HepG2 (cell line): ENCODE measurements around the gene MAB21L4. TPM values are rescaled to one million over a fixed set of nuclear protein-coding genes. Genes with fewer than 3 reads are reported as not detected.

Experiments used
- BRD4 ChIP-seq: sonication (generic); formaldehyde crosslinking; IDR thresholded peaks from 2 replicates; pipeline ENCODE4 v1.4.0; 2020; ENCODE audit warnings: missing genetic modification reagents
- CTCF ChIP-seq: sonication (generic); formaldehyde crosslinking; IDR thresholded peaks from 2 replicates; pipeline ENCODE4 v1.5.0; 2020; ENCODE audit warnings: mild to moderate bottlenecking, missing genetic modification reagents, moderate library complexity
- FIP1L1 ChIP-seq: fragments of 200-400 bp; formaldehyde crosslinking; IDR thresholded peaks from 2 replicates; pipeline ENCODE4 v1.6.1; 2018; ENCODE audit warnings: low read depth, mild to moderate bottlenecking, low read length, moderate library complexity, borderline replicate concordance; ENCODE audit not compliant: insufficient read depth
- GATAD2A ChIP-seq: IDR thresholded peaks from 2 replicates; pipeline ENCODE4 v1.6.1; 2016
- HINFP ChIP-seq: sonication (generic); formaldehyde crosslinking; IDR thresholded peaks from 2 replicates; pipeline ENCODE4 v1.4.0; 2020; ENCODE audit warnings: low read depth, mild to moderate bottlenecking, missing genetic modification reagents
- MEIS1 ChIP-seq: sonication (generic); formaldehyde crosslinking; IDR thresholded peaks from 2 replicates; pipeline ENCODE4 v1.9.0; 2021; ENCODE audit warnings: mild to moderate bottlenecking, missing genetic modification reagents, moderate library complexity, borderline replicate concordance
- SETDB1 ChIP-seq: sonication (generic); formaldehyde crosslinking; IDR thresholded peaks from 2 replicates; pipeline ENCODE4 v1.5.1; 2020; ENCODE audit warnings: missing genetic modification reagents, mild to moderate bottlenecking, borderline replicate concordance
- TFDP1 ChIP-seq: IDR thresholded peaks from 2 replicates; pipeline ENCODE4 v1.6.1; 2016; ENCODE audit warnings: missing compliant biosample characterization, missing genetic modification reagents, borderline replicate concordance
- ZNF143 ChIP-seq: sonication (generic); formaldehyde crosslinking; IDR thresholded peaks from 2 replicates; pipeline ENCODE4 v1.4.0; 2020; ENCODE audit warnings: missing genetic modification reagents
- ZNF251 ChIP-seq: sonication (generic); formaldehyde crosslinking; IDR thresholded peaks from 2 replicates; pipeline ENCODE4 v1.9.0; 2021; ENCODE audit warnings: mild to moderate bottlenecking, missing genetic modification reagents
- ZNF318 ChIP-seq: sonication (generic); formaldehyde crosslinking; IDR thresholded peaks from 2 replicates; pipeline ENCODE4 v1.4.0; 2020; ENCODE audit warnings: mild to moderate bottlenecking, missing genetic modification reagents
- ZNF362 ChIP-seq: sonication (generic); formaldehyde crosslinking; IDR thresholded peaks from 2 replicates; pipeline ENCODE4 v1.4.0; 2020; ENCODE audit warnings: missing genetic modification reagents, mild to moderate bottlenecking, borderline replicate concordance
- ZZZ3 ChIP-seq: sonication (generic); formaldehyde crosslinking; IDR thresholded peaks from 2 replicates; pipeline ENCODE4 v1.4.0; 2020; ENCODE audit warnings: missing genetic modification reagents, mild to moderate bottlenecking, borderline replicate concordance
- polyA plus RNA-seq, 8 experiments: library from polyadenylated mRNA; depleted of rRNA in 3 of 8; stranded (reverse) in 7 of 8; unstranded in 1 of 8; fragments of >200 nt; fragmentation: Illumina TruSeq in 4 of 8; extraction: Trizol in 4 of 8; gene quantifications; 2 replicates each; pipeline versions ENCODE4 v1.2.1 to v1.2.3, GENCODE V29; 2011 to 2016; ENCODE audit warnings: low read depth in 4 of 8, missing spikeins in 1 of 8, mixed read lengths in 1 of 8; ENCODE audit not compliant: insufficient read depth in 1 of 8
- total RNA-seq, 5 experiments: library from RNA; depleted of rRNA; stranded (reverse); fragments of >200 nt; fragmentation: Illumina TruSeq; extraction: Trizol; gene quantifications; 2 replicates each; pipeline ENCODE4 v1.2.3, GENCODE V29; 2016; ENCODE audit warnings: low read depth in 1 of 5

Gene MAB21L4
- total and polyA plus RNA-seq, 2 of the 13 experiments (the other 11 are each of a cell fraction or from before 2014, with no cell fraction given), result 3.0 to 14.0 TPM

GRCh38 chr2:240856151-240856980 lies 39.6 kb downstream of the MAB21L4 start (continued):
- TF ChIP-seq CTCF (CRISPR knock-in tag) (peak; percentile 99), HINFP (CRISPR knock-in tag) (peak; percentile 75; the same call in 1 of the 2 replicates), BRD4 (CRISPR knock-in tag) (no peak), MEIS1 (CRISPR knock-in tag) (peak; percentile 62; the same call in 1 of the 2 replicates), ZNF251 (CRISPR knock-in tag) (0 out of 2 replicates have a peak, but pooled peaks have one; percentile 28), GATAD2A (CRISPR knock-in tag) (no peak), ZNF362 (CRISPR knock-in tag) (peak; percentile 41; the same call in 1 of the 2 replicates), ZNF318 (CRISPR knock-in tag) (peak; percentile 86; the same call in 1 of the 2 replicates), SETDB1 (CRISPR knock-in tag) (no peak), ZNF143 (CRISPR knock-in tag) (0 out of 2 replicates have a peak, but pooled peaks have one; percentile 11), FIP1L1 (peak; percentile 86; the same call in 1 of the 2 replicates), ZZZ3 (CRISPR knock-in tag) (peak; percentile 85; the same call in 1 of the 2 replicates), TFDP1 (peak; percentile 50)
